ENCODE measurements around the gene ITPR2. TPM values are rescaled to one million over a fixed set of nuclear protein-coding genes. Genes with fewer than 3 reads are reported as not detected.

ITPR2 gene
- total RNA-seq, 2 donors from 2014 or later = 52.9 to 54.5 TPM

DNA sequence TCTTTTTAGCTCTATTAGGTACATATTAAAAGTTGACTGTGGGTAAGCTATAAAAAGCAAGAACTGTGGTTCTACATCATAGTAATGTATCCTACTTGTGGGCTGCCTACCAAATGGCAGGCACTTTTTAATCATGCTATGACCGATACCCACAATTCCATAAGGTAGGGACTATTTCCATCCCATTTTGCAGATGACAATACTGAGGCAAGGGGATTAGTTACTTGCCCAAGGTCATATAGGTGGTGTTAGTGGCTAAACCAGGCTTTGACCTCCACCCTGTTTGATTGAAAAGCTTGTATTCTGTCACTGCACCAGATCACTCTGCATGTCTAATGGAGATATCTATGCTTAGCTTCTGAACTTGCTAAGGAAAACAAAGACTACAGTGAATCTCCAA lies 485.7 kb downstream of the ITPR2 start:
- H3K27ac Mint-ChIP-seq = no peak overlapping the region
- peaks cover 2% of the 10 kb centered on the region for H3K4me1 Mint-ChIP-seq
- H3K4me3 Mint-ChIP-seq = no peak overlapping the region

DNA sequence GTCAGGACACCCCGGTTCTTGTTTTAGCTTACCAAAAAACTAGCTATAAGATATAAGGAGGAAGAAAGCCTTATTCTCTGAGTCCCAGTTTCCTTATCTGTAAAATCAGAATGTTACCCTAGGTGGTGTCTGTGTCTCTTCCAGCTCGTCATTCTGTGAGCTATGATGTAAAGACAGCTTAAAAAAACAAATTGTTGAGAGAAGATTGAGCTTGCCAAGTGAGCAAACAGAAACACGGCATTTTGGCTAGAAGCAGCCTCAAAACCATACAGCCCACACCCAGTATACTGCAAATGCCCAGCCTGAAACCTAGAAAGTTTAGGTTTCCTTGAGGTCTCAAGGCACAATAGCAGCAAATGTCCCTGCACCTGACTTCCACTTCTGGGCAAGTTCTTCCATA lies 486.3 kb downstream of the ITPR2 start:
- Mint-ChIP-seq H3K4me1 (peaks cover 2% of the 10 kb centered on the region), H3K27me3 (no peaks in the 10 kb centered on the region), H3K4me3 (no peak overlapping the region), H3K36me3 (ENCODE audit: low read depth) (peaks cover 9% of the 10 kb centered on the region), H3K27ac (no peak overlapping the region)
- DNase-seq (no peak), ATAC-seq (no peak)
- H3K9me3 ChIP-seq (ENCODE audit: control insufficient read depth, low read length, poor library complexity, severe bottlenecking) = no peaks in the 10 kb centered on the region

More for the DNA sequence above, 485.7 kb downstream of the ITPR2 start:
- H3K27me3 Mint-ChIP-seq = no peaks in the 10 kb centered on the region
- H3K36me3 Mint-ChIP-seq (ENCODE audit: low read depth) = peaks cover 9% of the 10 kb centered on the region
- ATAC-seq = no peak
- no peak for DNase-seq
- no peaks in the 10 kb centered on the region for H3K9me3 ChIP-seq (ENCODE audit: control insufficient read depth, low read length, poor library complexity, severe bottlenecking)

DNA sequence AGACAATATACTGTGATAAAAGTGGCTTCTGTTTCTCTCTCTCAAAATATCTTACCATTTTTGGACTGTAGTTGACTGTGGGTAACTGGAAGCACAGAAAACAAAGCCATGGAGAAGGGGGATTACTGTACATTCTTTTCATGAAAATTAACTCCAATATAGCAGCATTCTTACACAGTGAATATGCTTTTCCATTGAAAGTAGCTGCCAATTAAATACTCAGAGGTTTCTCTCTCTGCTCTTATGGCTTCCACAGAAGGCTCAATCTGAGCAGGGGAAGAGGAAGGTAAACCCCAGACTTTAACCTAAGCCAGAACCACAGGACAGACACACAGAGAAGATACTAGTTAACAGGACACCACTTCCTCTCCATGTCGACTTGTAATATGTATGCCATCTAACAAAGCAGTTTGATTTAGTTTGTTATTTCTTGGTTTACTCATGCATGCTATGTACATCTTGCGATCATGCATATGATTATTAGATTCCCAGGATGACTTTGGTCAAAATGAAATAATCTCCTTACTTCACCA lies 487.5 kb downstream of the ITPR2 start:
- H3K36me3 Mint-ChIP-seq (ENCODE audit: low read depth) = peaks cover 12% of the 10 kb centered on the region
- H3K27ac Mint-ChIP-seq = no peak overlapping the region
- H3K4me1 Mint-ChIP-seq = peaks cover 2% of the 10 kb centered on the region
- ATAC-seq = no peak
- no peak overlapping the region for H3K4me3 Mint-ChIP-seq
- no peak for DNase-seq
- H3K27me3 Mint-ChIP-seq = no peaks in the 10 kb centered on the region
- no peaks in the 10 kb centered on the region for H3K9me3 ChIP-seq (ENCODE audit: control insufficient read depth, low read length, poor library complexity, severe bottlenecking)

DNA sequence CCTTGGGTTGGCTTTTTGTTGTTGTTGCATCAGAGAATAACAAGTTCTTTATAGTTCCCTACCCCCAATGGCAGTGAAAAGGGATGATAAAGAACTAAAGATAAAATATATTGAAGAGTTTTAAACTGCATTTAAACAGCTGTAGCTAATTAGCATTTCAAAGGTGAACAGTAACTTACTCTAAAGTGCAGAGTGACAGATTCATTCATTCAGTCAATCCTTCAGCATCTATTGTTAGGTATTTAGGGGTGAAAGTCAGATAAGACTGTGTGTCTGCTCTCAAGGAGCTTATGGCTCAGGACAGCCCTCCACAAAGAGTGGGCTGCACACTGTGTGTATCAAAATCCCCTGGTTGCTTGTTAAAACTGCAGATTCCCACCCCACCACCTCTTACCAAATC lies 491.5 kb downstream of the ITPR2 start:
- ATAC-seq (no peak), DNase-seq (no peak)
- H3K36me3 Mint-ChIP-seq (ENCODE audit: low read depth) = peaks cover 16% of the 10 kb centered on the region
- H3K4me1 Mint-ChIP-seq = peaks cover 2% of the 10 kb centered on the region
- no peaks in the 10 kb centered on the region for H3K27me3 Mint-ChIP-seq
- H3K27ac Mint-ChIP-seq = no peak overlapping the region
- H3K9me3 ChIP-seq (ENCODE audit: control insufficient read depth, low read length, poor library complexity, severe bottlenecking) = no peaks in the 10 kb centered on the region
- no peak overlapping the region for H3K4me3 Mint-ChIP-seq

DNA sequence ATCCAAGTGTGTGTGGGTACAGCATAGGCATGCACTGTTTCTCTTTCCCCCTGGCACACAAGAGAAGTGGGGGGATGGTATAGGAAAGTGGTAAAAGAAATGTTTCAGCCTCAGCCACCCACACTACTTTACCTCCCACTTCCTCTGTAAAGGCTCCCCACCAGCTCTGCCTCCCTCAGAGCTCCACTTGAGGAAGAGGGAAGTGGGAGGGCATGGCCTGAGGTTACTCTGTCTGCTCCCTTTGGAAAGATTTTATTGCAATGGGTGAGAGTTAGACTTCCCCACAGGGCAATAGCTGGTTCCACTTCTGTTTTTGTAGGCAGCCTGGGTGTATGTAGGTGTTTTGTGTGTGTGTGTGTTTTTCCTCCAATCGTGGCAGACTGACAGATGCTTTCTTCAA lies 492.3 kb downstream of the ITPR2 start:
- peaks cover 14% of the 10 kb centered on the region for H3K36me3 Mint-ChIP-seq (ENCODE audit: low read depth)
- H3K27ac Mint-ChIP-seq = no peak overlapping the region
- H3K4me1 Mint-ChIP-seq = peaks cover 2% of the 10 kb centered on the region
- H3K9me3 ChIP-seq (ENCODE audit: control insufficient read depth, low read length, poor library complexity, severe bottlenecking) = no peaks in the 10 kb centered on the region
- no peaks in the 10 kb centered on the region for H3K27me3 Mint-ChIP-seq
- H3K4me3 Mint-ChIP-seq = no peak overlapping the region
- DNase-seq (no peak), ATAC-seq (no peak)

DNA sequence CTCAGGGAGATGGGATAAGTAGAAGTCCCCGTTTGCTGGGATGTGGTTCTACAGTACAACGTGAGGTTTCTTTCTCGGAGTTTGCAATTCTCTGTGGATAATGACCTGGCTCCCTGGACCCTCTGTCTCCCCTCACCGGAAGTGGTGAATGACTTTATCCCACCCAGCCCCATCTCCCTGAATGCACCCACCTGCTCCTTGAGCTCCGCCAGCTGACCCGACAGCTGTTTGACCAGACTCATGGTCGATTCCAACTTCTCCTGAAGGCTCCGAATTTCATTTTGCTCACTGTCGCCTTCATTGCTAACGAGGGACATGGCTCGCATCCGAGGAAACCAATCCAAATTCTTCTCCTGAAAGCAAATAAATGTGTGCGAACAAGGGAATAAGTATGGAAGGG lies 493.0 kb downstream of the ITPR2 start:
- peaks cover 14% of the 10 kb centered on the region for H3K36me3 Mint-ChIP-seq (ENCODE audit: low read depth)
- DNase-seq = no peak
- no peak overlapping the region for H3K4me3 Mint-ChIP-seq
- no peak overlapping the region for H3K27ac Mint-ChIP-seq
- H3K4me1 Mint-ChIP-seq = peaks cover 2% of the 10 kb centered on the region
- no peaks in the 10 kb centered on the region for H3K27me3 Mint-ChIP-seq
- no peak for ATAC-seq
- H3K9me3 ChIP-seq (ENCODE audit: control insufficient read depth, low read length, poor library complexity, severe bottlenecking) = no peaks in the 10 kb centered on the region

DNA sequence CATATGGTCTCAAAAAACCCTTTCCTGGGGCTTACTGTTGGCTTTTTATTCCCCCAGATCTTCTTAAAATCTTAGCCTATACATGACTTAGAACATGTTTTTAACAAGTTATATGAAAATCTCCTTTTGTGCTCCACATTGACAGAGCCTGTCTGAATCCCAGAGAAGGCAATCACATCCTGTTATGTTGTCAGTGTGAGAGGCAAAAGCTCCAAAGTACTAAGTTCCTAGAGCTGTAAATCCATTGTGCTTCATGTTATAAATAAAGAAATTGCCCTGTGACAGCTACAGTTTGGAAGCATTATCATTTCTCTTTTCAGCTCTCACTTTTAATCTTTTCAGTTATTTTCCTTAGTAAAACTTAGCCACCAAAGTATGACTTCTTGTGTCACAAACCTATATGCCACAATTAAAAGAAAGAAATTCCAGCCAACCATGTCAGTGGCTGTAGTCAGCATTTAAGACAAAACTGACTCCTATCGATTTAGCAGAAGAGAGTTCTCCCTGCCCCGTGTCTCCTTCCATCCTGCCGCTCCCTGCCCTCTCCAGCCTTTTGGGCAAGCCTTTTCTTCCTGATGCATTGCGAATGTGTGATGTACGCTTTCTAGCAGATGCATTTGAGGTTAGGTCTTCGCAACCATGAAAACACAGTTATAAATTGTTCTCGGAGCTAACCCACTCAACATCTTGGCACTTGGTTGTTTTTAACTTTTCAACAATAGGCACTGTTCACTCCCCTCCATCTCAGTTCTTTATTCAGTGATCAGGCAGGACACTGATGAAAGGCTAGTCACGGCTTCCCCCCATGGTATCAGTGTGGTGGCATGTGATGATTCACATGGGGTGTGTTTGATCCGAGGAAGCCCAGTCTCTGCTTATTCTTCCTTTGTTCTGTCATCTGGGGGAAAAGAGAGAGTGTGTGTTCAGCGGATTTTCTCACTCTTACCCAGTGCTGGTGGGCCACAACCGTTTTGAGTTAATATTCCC lies 494.1 kb downstream of the ITPR2 start:
- DNase-seq (no peak), ATAC-seq (no peak)
- Mint-ChIP-seq H3K27ac (no peak overlapping the region), H3K4me1 (no peaks in the 10 kb centered on the region), H3K27me3 (no peaks in the 10 kb centered on the region), H3K36me3 (ENCODE audit: low read depth) (peaks cover 7% of the 10 kb centered on the region), H3K4me3 (no peak overlapping the region)
- H3K9me3 ChIP-seq (ENCODE audit: control insufficient read depth, low read length, poor library complexity, severe bottlenecking) = no peaks in the 10 kb centered on the region

DNA sequence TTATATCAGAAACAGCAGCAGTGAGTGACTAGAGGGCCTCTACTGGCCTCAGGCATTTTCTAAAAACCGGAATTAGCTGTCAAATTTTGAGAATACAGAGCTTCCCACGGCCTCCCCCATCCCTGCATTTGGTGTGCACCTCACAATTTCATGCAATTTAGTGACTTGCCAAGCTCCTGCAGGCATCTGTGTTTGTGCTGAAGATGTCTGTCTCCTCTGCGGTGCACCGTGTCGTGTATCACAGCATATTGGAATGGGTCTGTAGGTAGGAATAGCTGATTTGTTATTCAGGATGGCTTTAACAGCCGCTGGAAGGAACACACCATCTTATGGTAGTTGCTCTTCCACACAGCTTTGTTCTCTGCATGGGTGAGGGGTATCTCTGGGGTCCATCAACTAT lies 497.3 kb downstream of the ITPR2 start:
- Mint-ChIP-seq H3K36me3 (ENCODE audit: low read depth) (peaks cover 4% of the 10 kb centered on the region), H3K27me3 (no peaks in the 10 kb centered on the region), H3K27ac (no peak overlapping the region), H3K4me3 (no peak overlapping the region), H3K4me1 (no peaks in the 10 kb centered on the region)
- ATAC-seq (no peak), DNase-seq (no peak)
- H3K9me3 ChIP-seq (ENCODE audit: control insufficient read depth, low read length, poor library complexity, severe bottlenecking) = no peaks in the 10 kb centered on the region

DNA sequence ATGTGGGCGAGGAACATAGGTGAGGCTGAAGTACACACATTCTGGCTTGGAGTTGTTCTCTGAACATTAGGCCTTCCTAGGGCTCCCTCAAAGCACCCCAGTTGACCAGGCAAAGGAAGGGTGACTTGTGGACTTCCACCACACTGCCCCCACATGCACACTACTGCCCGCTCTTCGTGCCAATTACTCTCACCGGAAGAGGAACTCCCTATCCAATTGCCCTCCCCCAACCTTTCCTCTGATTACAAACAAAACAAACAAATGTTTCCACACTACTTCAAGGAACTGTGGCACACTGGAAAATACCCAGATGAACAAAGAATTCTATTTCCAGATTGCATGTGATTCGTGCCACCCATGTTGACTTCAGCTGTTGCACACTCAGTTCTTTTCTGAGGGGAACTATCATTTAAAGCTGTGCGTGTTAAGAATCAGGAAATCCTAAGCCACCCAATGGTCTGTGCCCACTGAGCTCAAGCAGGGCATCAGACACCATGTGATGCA lies 498.3 kb downstream of the ITPR2 start:
- DNase-seq (no peak), ATAC-seq (no peak)
- no peaks in the 10 kb centered on the region for H3K9me3 ChIP-seq (ENCODE audit: control insufficient read depth, low read length, poor library complexity, severe bottlenecking)
- peaks cover 4% of the 10 kb centered on the region for H3K36me3 Mint-ChIP-seq (ENCODE audit: low read depth)
- no peak overlapping the region for H3K4me3 Mint-ChIP-seq
- H3K4me1 Mint-ChIP-seq = no peaks in the 10 kb centered on the region
- no peak overlapping the region for H3K27ac Mint-ChIP-seq
- no peaks in the 10 kb centered on the region for H3K27me3 Mint-ChIP-seq

DNA sequence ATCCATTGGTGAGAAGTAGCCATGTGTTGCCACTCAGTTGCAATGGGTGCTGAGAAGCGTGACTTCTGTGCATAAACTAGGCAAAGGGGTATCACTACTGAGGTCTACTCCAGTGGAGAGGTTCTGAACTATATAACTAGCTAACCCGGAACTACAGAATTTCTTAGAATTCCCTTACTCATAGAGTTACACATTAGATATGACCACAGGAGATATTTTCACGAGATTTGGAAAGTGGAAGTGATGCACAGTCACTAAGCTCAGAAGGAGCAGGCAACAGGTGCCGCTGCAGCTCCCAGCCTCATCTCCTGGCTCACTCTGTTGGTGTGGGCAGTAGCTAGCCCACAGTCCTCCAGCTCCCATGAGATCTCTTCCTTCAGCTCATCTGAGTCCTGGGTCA lies 501.0 kb downstream of the ITPR2 start:
- ATAC-seq (no peak), DNase-seq (no peak)
- H3K36me3 Mint-ChIP-seq (ENCODE audit: low read depth) = no peaks in the 10 kb centered on the region
- no peak overlapping the region for H3K4me3 Mint-ChIP-seq
- H3K27ac Mint-ChIP-seq = no peak overlapping the region
- H3K27me3 Mint-ChIP-seq = no peaks in the 10 kb centered on the region
- no peaks in the 10 kb centered on the region for H3K4me1 Mint-ChIP-seq
- H3K9me3 ChIP-seq (ENCODE audit: control insufficient read depth, low read length, poor library complexity, severe bottlenecking) = no peaks in the 10 kb centered on the region

DNA sequence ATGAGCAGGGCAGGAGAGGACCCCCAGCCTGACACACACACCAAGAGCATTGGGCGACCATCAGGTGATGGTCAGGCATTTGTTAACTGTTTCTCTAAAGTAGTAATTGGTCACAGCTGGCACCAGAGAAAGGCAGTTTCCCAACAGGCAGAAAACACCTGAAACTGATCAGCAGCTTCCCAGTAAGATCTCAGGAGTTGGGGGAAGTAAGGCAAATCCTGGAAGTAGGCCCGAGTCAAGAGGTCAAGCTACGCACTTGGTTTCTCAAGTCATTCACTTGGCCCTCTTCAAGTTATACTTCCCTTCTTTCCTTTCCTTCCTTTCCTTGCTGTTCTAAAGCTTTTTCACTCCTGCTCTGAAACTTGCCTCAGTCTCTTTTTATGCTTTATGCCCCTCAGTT lies 501.9 kb downstream of the ITPR2 start:
- Mint-ChIP-seq H3K27ac (no peak overlapping the region), H3K27me3 (no peaks in the 10 kb centered on the region), H3K4me3 (no peak overlapping the region), H3K36me3 (ENCODE audit: low read depth) (no peaks in the 10 kb centered on the region), H3K4me1 (no peaks in the 10 kb centered on the region)
- no peaks in the 10 kb centered on the region for H3K9me3 ChIP-seq (ENCODE audit: control insufficient read depth, low read length, poor library complexity, severe bottlenecking)
- DNase-seq (no peak), ATAC-seq (no peak)

DNA sequence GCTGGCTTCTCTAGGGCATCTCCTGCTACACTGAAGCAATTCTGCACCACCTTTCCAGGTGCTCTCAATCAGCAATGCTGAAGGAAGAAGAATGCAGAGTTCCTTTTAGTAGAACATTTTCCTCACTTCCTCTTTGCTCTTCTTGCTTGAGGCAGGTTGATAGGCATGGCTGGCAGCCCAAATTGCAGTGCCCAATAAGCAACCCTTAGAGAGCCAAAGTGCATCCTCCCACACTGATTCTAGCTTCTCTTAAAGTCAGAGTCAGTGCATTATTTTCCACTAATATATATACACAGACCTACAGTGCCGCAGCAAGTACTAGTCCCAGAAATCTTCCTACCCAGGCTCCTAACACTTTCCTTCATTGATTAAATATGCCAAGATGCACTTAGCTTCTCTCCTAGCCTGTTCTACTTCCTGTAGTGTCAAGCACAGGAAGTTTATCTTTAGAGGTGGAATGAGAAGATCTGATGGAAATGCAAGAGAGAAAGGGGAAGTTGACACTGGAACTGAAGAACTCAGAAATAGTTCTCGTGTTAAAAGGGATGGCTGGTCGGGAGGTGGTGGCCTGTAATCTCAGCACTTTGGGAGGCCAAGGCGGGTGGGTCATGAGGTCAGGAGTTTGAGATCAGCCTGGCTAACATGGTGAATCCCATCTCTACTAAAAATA lies 504.9 kb downstream of the ITPR2 start:
- ATAC-seq (peak; percentile 50), DNase-seq (no peak)
- Mint-ChIP-seq H3K27ac (no peak overlapping the region), H3K27me3 (no peaks in the 10 kb centered on the region), H3K4me1 (no peaks in the 10 kb centered on the region), H3K4me3 (no peak overlapping the region), H3K36me3 (ENCODE audit: low read depth) (no peaks in the 10 kb centered on the region)
- no peaks in the 10 kb centered on the region for H3K9me3 ChIP-seq (ENCODE audit: control insufficient read depth, low read length, poor library complexity, severe bottlenecking)

DNA sequence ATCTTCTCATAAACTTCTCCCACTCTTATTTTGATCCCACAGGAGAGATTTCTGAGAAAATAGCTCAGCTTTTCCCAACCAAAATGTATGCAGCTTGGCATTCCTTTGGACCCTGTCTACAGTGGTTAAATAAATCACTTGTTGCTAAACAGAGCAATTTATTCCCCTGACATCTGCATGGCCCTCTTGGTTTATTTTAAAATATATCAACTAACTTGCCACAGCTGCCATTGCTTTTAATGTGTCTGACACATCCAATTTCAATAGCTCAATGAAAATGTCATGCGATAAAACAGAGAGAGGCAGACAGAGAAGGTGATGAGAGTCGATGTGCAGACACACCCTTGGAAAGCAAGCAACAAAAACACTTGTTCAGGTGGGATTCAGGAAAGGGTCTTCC lies 509.3 kb downstream of the ITPR2 start:
- no peak for DNase-seq
- H3K36me3 Mint-ChIP-seq (ENCODE audit: low read depth) = no peaks in the 10 kb centered on the region
- no peak overlapping the region for H3K4me3 Mint-ChIP-seq
- no peak overlapping the region for H3K27ac Mint-ChIP-seq
- no peaks in the 10 kb centered on the region for H3K9me3 ChIP-seq (ENCODE audit: control insufficient read depth, low read length, poor library complexity, severe bottlenecking)
- no peaks in the 10 kb centered on the region for H3K27me3 Mint-ChIP-seq
- no peaks in the 10 kb centered on the region for H3K4me1 Mint-ChIP-seq
- ATAC-seq = no peak

All from T-helper 17 cell (primary cell).